ENCODE results near the gene UFM1. TPM values are rescaled to one million over a fixed set of nuclear protein-coding genes. Genes with fewer than 3 reads are reported as not detected.
"Not testable (repeated sequence)": the region's sequence is repeated elsewhere in the genome, so short reads cannot be mapped to it uniquely, and the experiment has no call there.

Gene UFM1
- total and polyA plus RNA-seq, 2 donors (not counting 1 experiment from before 2014, with no cell fraction given), result 83.6 to 98.3 TPM

- TF ChIP-seq EZH2 (IDR thresholded peaks at IDR 0.05; ENCODE audit: low read length, missing control alignments) (no peak), CTCF (conservative IDR thresholded peaks at IDR 0.05 in 1 of 2, IDR thresholded peaks at IDR 0.05 in 1 of 2; ENCODE audit: low read depth in 1 of 2, low read length in 2 of 2) (no peak)
- Histone ChIP-seq H3K4me1 (ENCODE audit: control insufficient read depth, extremely low read depth, insufficient read depth, low read length) (no peaks in the 10 kb centered on the region), H2AFZ (ENCODE audit: low read length) (no peak overlapping the region), H3K27me3 (ENCODE audit: control insufficient read depth, insufficient read depth, low read length) (no peaks in the 10 kb centered on the region), H3K4me2 (ENCODE audit: extremely low read depth, insufficient read depth, low read length) (no peak overlapping the region), H4K20me1 (ENCODE audit: control insufficient read depth, extremely low read depth, insufficient read depth, low read length) (no peaks in the 10 kb centered on the region), H3K79me2 (ENCODE audit: control insufficient read depth, insufficient read depth, low read length) (no peaks in the 10 kb centered on the region), H3K27ac (ENCODE audit: insufficient read depth, low read length) (no peak overlapping the region), H3K36me3 (ENCODE audit: control insufficient read depth, insufficient read depth, low read length) (no peaks in the 10 kb centered on the region), H3K9ac (ENCODE audit: insufficient read depth, low read length) (no peak overlapping the region), H3K4me3 (replicated peaks in 1 of 4; ENCODE audit: control extremely low read depth in 1 of 4, insufficient read depth in 1 of 4, low read depth in 3 of 4, low read length in 4 of 4) (no peak overlapping the region), H3K9me3 (ENCODE audit: control insufficient read depth, insufficient read depth, low read depth, low read length) (no peaks in the 10 kb centered on the region)
- peak; percentile 2 to 76 for DNase-seq (ENCODE audit: low read depth in 2 of 2)
Observed at GRCh38 chr13:38308736-38309135, 40.9 kb upstream of the UFM1 start.

- no peak overlapping the region for H3K27ac ChIP-seq (ENCODE audit: insufficient read depth, low read length)
- no peak overlapping the region for H3K9ac ChIP-seq (ENCODE audit: insufficient read depth, low read length)
- no peaks in the 10 kb centered on the region for H3K36me3 ChIP-seq (ENCODE audit: control insufficient read depth, insufficient read depth, low read length)
- H3K4me2 ChIP-seq (ENCODE audit: extremely low read depth, insufficient read depth, low read length), result no peak overlapping the region
- no peaks in the 10 kb centered on the region for H4K20me1 ChIP-seq (ENCODE audit: control insufficient read depth, extremely low read depth, insufficient read depth, low read length)
- TF ChIP-seq CTCF (conservative IDR thresholded peaks at IDR 0.05 in 1 of 2, IDR thresholded peaks at IDR 0.05 in 1 of 2; ENCODE audit: low read depth in 1 of 2, low read length in 2 of 2), result no peak
- no peak for TF ChIP-seq EZH2 (IDR thresholded peaks at IDR 0.05; ENCODE audit: low read length, missing control alignments)
- no peaks in the 10 kb centered on the region for H3K79me2 ChIP-seq (ENCODE audit: control insufficient read depth, insufficient read depth, low read length)
- DNase-seq (ENCODE audit: low read depth in 2 of 2), result no peak
- H3K27me3 ChIP-seq (ENCODE audit: control insufficient read depth, insufficient read depth, low read length), result no peaks in the 10 kb centered on the region
- H2AFZ ChIP-seq (ENCODE audit: low read length), result no peak overlapping the region
- H3K9me3 ChIP-seq (ENCODE audit: control insufficient read depth, insufficient read depth, low read depth, low read length), result no peaks in the 10 kb centered on the region
- no peaks in the 10 kb centered on the region for H3K4me1 ChIP-seq (ENCODE audit: control insufficient read depth, extremely low read depth, insufficient read depth, low read length)
- H3K4me3 ChIP-seq (replicated peaks in 1 of 4; ENCODE audit: control extremely low read depth in 1 of 4, insufficient read depth in 1 of 4, low read depth in 3 of 4, low read length in 4 of 4), result no peak overlapping the region
Observed at GRCh38 chr13:38309397-38309796, 40.3 kb upstream of the UFM1 start.

GRCh38 chr13:38311175-38311574 lies 38.5 kb upstream of the UFM1 start:
- H4K20me1 ChIP-seq (ENCODE audit: control insufficient read depth, extremely low read depth, insufficient read depth, low read length); H3K27ac ChIP-seq (ENCODE audit: insufficient read depth, low read length); H3K4me3 ChIP-seq (replicated peaks in 1 of 4; ENCODE audit: control extremely low read depth in 1 of 4, insufficient read depth in 1 of 4, low read depth in 3 of 4, low read length in 4 of 4); H3K27me3 ChIP-seq (ENCODE audit: control insufficient read depth, insufficient read depth, low read length); H3K4me1 ChIP-seq (ENCODE audit: control insufficient read depth, extremely low read depth, insufficient read depth, low read length); H2AFZ ChIP-seq (ENCODE audit: low read length); DNase-seq (ENCODE audit: low read depth in 2 of 2); H3K9me3 ChIP-seq (ENCODE audit: control insufficient read depth, insufficient read depth, low read depth, low read length); H3K36me3 ChIP-seq (ENCODE audit: control insufficient read depth, insufficient read depth, low read length); H3K9ac ChIP-seq (ENCODE audit: insufficient read depth, low read length); H3K4me2 ChIP-seq (ENCODE audit: extremely low read depth, insufficient read depth, low read length); H3K79me2 ChIP-seq (ENCODE audit: control insufficient read depth, insufficient read depth, low read length): not testable (repeated sequence)

All from fibroblast of lung (primary cell).